ENCODE results near the gene SNAPIN.

DNA sequence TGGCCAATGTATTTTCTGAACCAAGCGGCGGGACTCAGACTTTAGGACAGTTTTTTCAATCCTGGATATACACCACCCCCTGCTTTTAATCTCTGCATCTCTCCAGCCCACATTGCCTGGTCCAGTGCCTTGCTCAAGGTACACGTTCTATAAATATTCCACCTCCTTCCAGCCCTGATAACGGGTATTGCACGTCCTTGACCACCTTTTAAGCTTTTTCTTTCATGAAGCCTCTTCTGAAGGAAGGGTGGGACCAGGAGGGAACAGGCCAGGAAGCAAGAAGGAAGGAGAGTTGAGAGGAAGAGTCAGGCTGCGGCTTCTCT, 49.0 kb upstream of the SNAPIN start:
- TF ChIP-seq TARDBP (IDR thresholded peaks at IDR 0.05) (no peak), BHLHE40 (IDR thresholded peaks at IDR 0.05; ENCODE audit: borderline replicate concordance) (no peak), FOXK2 (IDR thresholded peaks at IDR 0.05) (no peak), SP1 (IDR thresholded peaks at IDR 0.05) (no peak), FOXM1 (IDR thresholded peaks at IDR 0.05; ENCODE audit: borderline replicate concordance) (no peak), SUZ12 (IDR thresholded peaks at IDR 0.05) (no peak), LEF1 (IDR thresholded peaks at IDR 0.05; ENCODE audit: borderline replicate concordance) (no peak), ZNF384 (IDR thresholded peaks at IDR 0.05) (no peak), FOXA1 (IDR thresholded peaks at IDR 0.05) (no peak), L3MBTL2 (conservative IDR thresholded peaks at IDR 0.05) (no peak), HDGF (IDR thresholded peaks at IDR 0.05; ENCODE audit: borderline replicate concordance) (no peak), ARNT (IDR thresholded peaks at IDR 0.05) (no peak), ELF4 (IDR thresholded peaks at IDR 0.05) (no peak)

Measured in HEK293T (cell line).